NCI-H146 (cell line): ENCODE measurements around the gene RAB6D.
"Not testable (repeated sequence)": the region's sequence is repeated elsewhere in the genome, so short reads cannot be mapped to it uniquely, and the experiment has no call there.

ENCODE experiments used
- DNase-seq: peaks from one replicate; lab custom pipeline; 2025; lab: John Stamatoyannopoulos, UW

The RAB6D gene

GRCh38 chr2:131366643-131367042 lies 2.7 kb upstream of the RAB6D start:
- no peak for DNase-seq

- DNase-seq = no peak
These were observed 1.5 kb upstream of the RAB6D start for GRCh38 chr2:131365452-131365851.

GRCh38 chr2:131363213-131363612 lies 755 bp downstream of the RAB6D start:
- DNase-seq = not testable (repeated sequence)

GRCh38 chr2:131361773-131362172 lies 2.2 kb downstream of the RAB6D start:
- DNase-seq = not testable (repeated sequence)

- not testable (repeated sequence) for DNase-seq
These were observed 10.7 kb downstream of the RAB6D start for GRCh38 chr2:131353167-131353697.

- no peak for DNase-seq
These were observed 14.9 kb downstream of the RAB6D start for GRCh38 chr2:131349021-131349420.

- DNase-seq = not testable (repeated sequence)
These were observed 16.9 kb downstream of the RAB6D start for GRCh38 chr2:131347035-131347434.

- DNase-seq = not testable (repeated sequence)
These were observed 24.7 kb downstream of the RAB6D start for GRCh38 chr2:131339307-131339706.

- peak; percentile 31 for DNase-seq
These were observed 28.6 kb downstream of the RAB6D start for GRCh38 chr2:131335319-131335718.

- DNase-seq = not testable (repeated sequence)
These were observed 31.3 kb downstream of the RAB6D start for GRCh38 chr2:131332709-131333108.

- peak; percentile 2 for DNase-seq
These were observed 33.0 kb downstream of the RAB6D start for GRCh38 chr2:131331000-131331399.

- no peak for DNase-seq
These were observed 41.8 kb downstream of the RAB6D start for GRCh38 chr2:131322209-131322608.

- DNase-seq = not testable (repeated sequence)
These were observed 42.6 kb downstream of the RAB6D start for GRCh38 chr2:131321344-131321743.

GRCh38 chr2:131311001-131311400 lies 53.0 kb downstream of the RAB6D start:
- DNase-seq = not testable (repeated sequence)
